IPS-NIHi11 (cell line): Measurements from ENCODE around the gene EPO.
"Not testable (repeated sequence)": the region's sequence is repeated elsewhere in the genome, so short reads cannot be mapped to it uniquely, and the experiment has no call there.

Experiments
- DNase-seq: peaks from one replicate; pipeline ENCODE4 v3.0.0; 2012; ENCODE audit warnings: mixed read lengths, low spot score

The EPO gene

DNA sequence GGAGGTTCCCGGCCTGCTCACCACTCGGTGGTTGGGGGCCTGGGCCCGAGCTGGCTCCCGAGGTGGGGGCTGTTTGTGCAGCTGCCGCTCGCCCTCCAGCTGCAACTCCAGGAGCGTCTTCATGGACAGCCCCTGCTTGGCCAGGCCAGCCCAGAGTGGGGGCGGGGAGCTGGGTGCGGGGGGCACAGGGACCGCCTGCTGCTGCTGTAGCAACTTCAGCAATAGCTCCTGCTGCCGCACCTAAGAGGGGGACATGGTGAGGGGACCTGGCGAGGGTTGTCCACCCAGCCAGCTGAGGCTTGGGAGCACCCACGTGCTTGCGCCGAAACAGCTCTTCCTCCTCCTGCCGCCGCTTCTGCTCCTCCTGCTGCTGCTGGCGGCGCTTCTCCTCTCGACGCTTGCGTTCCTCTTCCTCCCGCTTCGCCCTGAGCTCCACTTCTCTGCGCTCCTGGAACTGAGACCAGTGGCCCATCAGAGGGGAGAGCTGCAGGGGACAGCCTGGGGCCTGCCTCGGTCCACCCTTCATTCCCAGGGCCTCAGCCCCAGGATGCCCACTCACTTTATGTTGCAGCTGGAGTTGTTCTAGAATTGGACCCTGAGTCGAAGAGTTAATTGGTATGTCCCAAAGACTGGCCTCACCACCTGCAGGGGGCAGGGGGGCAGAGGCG, 37.1 kb upstream of the EPO start:
- DNase-seq, result peak; percentile 15

DNA sequence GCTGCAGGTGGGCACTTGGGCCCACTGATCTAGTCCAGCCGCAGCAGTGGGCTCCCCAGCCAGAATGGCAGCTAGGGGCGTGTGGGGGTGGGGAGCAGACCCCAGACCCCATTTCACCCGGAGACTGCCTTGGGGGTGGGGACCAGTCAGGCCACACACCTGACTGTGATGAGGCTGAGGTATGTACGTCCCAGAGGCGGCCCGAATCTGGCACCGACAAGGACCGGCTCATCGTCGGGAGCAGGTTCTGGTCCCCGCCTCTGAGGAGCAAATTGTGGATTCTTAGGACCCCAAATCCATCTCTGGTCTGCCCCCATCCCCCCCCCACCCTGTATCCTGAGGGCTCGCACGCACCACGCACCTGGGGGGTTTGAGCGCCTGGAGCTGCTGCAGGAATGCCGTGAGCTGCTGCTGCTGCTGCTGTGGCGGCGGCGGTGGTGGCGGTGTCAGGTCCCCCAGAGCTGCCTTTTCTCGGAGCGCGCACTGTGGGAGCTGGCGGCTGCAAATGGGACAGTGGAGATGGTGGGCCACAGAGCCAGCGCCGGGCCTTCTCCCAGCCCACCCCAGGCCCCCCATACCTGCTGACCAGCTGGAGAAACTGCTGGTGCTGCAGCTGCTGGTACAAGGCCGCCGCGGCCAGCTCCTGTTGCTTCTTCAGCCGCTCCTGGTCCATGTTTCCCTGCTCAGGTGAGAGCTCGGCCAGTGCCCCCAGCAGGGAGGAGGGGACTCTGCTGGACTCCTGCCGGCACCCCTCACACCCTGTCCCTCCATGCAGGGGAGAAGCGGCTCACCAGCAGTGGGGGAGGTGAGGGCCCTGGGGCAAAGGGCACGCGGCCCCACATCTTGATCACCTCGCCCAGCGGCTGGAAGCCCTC, 36.4 kb upstream of the EPO start:
- DNase-seq, result peak; percentile 11

DNA sequence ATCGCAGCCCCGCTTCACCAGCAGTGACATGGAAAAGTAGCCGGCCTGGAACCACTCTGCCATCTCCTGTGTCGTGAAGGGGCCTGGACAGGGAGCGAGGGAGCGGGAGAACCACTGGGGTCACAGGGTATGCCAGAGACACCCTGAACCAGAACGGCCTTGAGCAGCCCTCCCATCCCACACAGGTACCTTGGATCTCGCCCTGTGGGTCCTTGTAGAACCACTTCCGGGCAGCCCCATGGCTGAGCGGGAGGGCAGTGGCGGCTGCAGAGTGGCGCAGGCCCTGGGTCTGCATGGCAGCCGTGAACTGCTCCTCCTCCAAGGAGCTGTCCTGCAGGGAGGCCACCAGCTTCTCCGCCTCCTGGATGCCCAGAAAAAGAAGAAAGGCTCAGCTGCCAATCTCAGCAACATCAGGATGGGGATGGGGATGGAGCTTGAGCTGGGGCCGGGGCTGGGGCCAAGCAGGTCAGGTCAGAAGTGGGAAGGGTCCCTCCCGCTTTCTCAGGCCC, 35.7 kb upstream of the EPO start:
- DNase-seq, result peak; percentile 8

DNA sequence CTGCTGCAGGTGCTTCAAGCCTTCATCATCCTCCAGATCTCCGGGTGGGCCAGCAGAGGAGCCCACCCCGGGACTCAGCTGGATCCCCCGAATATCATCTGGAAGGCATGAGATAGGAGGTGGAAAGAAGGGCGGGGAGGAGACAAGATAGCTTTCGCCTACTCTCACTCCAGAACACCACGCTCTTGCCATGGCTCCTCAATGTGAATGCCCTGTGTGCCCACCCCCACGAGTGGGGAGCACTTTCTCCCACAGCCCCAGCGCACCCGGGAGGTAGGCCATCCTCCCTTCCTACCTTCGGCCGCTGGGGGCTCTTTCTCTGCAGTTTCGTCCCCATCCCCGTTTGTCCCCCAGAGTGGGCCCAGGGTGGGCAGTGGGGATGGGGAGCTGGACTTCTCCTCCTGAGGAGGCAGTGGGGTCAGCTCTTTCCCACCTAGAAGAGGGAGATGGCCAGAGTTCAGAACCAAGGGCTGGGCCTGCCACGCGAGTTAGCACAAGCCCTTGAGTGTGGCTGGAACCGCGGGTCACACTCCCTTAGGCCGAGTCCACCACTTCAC, 35.1 kb upstream of the EPO start:
- DNase-seq, result peak; percentile 7

DNA sequence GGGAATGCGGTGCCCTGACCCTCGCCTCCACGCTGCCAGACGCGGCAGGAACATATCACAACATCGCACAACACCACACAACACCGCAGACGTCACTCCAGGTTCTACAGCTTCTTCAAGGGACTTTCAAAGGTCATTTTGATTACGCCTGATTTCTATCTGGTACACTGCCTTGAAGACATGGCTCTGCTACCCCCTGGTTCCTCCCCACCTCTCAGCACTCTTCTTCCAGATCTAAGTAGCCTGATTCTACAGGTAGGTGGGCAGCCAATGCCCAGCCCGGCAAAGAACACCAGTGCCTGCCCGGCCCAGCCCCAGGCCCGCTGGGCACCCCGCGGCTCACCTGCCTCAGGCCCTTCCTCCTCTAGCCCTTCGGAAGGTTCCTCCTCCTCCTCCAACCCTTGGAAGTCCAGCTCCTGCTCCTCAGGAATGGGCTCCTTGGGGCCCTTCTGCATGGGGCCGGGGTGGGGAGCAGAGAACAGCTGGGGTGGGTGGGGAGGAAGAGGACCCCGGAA, 34.6 kb upstream of the EPO start:
- DNase-seq, result no peak

DNA sequence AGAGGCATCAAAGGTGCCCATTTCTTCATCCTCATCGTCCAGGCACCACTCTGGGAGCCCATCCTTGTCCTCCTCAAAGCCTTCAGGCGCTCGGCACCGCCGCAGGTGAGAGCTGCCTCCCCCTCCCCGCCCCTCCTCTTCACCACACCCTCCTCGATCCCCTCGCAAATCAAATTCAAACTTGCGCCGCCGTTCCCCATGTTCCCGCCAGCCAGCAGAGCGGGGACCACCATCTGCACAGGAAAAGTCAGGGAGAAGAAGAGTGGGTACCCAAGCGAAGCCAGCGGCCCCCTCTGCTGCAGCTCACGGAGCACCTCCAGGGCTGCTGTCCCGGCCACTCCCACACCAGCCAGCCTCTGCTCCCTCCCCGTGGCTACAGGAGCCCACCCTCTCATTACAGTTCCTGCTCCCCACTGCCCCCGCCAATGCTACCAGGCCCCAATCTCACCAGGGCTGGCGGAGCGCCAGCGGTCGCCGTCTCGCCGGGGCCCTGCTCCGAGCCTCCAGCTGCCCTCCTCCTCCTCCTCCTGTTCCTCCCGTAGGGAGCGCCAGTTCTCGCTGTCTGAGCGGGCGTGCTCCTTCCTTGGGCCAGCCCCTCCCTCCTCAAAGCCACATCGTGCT, 34.0 kb upstream of the EPO start:
- DNase-seq, result peak; percentile 10

DNA sequence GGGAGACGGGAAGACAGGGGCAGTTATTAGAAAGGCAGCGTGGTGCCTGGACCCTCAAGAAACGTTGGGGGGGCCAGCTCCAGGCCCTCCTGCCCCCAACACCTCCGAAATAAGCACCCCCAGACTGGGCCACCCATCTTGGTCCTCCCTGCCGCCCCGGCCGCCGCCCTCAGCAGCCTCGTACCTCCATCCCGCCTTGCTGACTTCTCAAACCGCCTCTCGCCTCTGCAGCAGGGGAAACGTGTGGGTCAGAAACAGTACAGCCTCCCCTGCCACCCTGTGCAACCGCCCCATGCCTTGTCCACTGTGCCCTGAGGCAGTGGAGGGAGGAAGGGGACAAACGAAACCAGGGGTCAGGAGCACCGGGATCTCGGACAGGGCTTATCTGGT, 33.5 kb upstream of the EPO start:
- no peak for DNase-seq

DNA sequence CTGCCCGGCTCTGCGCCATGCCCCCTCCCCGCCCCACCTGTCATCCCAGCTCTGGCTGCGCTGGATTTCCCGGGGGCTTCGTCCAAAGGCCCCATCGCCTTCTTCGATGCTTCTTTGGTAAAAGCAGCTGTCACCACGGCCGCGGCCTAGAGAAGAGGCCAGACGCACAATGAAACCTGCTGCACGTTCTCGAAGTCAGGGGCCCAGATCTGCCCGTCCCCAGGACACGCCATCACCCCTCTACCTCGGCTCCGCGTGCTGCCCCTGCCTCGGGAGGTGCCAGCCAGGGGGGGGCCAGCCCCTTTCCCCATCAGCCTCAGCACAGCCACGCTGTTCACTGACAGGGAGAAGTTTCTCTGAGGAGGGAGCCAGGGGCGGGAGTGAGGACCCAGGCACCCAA, 33.0 kb upstream of the EPO start:
- no peak for DNase-seq

DNA sequence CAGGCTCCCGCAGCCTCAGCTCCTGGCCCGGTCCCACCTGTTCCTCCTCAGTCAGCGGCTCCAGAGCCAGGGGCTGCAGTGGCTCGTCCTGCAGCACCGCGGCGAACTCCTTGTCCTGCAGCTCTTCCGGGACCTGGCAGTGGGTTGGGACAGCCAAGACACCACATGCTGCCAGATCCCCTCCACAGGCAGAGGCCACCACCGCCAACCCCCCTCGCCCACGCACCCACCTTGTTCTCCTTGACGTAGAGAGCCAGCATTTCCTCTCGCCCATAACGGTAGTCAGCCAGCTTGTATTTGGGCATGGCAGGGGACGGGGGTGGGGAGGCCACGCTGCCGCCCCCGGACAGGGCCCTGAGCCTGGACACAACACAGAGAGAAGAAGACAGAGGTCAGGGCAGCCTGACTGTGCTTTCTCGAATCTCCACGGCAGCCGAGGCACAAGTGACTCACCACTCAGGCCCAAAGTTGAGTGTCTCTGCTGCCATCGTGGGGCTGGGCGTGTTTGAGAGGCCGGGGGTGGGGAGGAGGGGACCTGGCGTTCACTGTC, 32.4 kb upstream of the EPO start:
- no peak for DNase-seq

DNA sequence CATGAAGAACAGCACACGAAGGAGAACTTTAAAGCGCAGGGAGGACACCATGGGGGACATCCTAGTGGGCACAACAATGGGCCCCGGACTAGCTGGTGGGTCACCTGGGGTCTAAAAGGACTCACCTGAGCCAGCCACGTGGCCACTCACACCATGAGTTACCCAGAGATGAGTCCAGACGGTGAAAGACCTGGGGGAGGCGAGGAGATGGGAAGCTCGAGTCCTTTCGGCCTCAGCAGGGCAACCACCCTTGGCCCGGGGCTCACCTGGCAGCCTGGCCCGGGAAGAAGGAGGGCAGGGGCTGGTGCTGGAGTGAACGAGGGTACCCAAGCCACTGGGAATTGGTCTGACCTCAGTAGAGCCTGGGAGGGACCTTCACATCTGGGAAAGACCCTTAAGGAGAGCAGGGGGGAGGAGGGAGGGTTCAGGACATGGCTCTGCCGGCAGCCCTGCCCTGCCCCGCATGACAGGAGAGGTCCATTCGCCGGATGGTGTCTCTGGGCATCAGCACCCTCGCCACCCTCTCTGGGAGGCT, 31.9 kb upstream of the EPO start:
- no peak for DNase-seq

DNA sequence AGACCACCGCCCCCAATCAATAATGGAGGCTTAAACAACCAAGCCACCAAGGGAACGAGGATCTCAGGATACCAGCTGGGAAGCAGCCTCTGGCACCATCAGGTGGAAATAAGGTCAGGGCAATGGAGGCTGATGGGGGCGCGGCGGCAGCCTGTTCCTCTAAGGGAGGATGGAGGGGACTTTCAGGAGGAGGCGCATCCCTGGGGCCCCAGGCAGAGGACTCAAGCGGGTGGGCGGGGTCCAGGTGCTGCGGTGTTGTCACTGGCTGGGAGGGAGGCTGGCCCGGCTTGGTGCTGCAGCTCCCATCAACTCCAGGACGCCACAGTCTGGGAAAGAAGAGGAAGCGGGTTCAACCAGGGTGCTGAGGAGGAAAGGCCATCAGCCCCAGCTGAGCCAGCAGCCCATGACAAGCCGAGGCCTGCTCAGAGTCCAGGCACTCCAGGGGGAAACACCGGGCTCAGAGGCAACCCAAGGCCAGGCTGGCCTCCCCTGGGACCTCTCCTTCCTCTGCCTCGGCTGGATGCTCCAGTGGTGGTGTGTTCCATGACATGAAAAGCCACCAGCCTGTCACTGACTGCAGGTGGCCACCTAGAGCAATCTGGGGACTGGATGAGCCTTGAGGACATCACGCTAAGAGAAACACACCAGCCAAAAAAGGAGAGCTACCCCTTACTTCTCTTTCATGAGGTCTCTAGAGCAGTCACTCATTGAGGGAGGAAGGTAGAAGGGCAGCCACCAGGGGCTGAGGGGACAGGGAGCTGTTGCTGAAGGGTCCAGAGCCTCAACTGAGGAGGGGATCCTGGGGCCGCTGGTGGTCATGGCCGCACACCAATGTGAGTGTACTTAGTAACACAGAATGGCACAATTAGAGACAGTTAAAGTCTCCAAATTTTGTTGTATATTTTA, 30.8 kb upstream of the EPO start:
- DNase-seq, result peak; percentile 22

DNA sequence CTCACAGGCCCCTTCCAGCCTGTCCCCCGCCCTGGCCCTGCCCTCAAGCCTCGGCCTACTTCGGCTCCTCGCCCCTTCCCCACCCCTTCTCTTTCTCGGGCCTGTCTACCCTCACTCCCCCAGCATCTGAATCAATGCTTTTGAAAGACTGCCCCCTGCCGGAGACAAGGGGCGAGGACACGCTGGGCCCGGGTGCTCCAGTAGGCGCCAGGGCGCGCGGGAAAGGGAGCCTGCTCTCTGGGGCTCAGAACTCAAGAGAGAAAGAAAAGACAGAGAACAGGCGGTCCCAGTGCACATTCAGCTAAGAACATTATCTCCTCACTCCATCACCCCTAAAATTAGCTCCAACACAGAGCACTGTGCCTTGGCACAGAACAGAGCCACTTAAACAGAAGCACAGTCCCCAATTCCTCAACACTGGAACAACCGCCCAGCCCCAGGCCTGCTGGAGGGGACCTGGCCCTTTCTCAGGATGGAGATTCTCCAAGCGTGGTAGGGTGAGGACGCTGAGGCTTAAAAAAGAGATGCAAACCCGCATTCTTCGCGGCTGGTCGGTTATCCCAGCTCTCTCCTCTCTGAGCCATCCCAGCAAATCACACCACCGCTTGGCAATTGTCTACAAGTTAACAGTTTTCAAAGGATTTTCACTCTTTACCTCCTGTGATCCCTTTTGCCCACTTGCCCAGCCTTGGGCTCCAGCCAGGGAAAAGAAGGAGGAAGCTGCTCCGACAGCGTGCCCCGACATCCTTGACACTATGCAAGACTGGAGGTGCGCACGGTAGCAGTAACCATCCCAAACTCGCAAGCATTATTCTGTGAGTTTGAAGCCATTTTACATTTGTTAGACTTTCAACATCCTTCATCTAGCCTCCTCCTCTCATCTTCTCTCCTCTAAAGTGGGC, 28.3 kb upstream of the EPO start:
- DNase-seq, result peak; percentile 91

DNA sequence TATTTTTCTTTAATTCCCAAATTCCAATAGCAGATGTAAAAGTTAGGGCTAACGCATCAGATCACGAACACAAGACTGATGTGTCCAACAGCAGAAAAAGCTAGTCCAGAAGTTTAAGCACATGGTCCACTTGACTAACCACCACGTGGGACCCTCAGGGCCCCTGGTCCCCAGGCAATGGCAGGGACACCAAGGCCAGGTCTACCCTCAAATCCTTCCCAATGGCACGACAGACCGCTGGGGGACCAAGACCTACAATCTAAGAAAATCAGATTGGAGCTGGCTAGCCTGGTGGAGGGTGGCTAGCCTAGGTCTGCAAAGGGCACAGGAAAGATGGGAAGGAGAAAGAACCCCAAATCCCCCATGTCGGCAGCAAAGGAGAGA, 27.7 kb upstream of the EPO start:
- no peak for DNase-seq

DNA sequence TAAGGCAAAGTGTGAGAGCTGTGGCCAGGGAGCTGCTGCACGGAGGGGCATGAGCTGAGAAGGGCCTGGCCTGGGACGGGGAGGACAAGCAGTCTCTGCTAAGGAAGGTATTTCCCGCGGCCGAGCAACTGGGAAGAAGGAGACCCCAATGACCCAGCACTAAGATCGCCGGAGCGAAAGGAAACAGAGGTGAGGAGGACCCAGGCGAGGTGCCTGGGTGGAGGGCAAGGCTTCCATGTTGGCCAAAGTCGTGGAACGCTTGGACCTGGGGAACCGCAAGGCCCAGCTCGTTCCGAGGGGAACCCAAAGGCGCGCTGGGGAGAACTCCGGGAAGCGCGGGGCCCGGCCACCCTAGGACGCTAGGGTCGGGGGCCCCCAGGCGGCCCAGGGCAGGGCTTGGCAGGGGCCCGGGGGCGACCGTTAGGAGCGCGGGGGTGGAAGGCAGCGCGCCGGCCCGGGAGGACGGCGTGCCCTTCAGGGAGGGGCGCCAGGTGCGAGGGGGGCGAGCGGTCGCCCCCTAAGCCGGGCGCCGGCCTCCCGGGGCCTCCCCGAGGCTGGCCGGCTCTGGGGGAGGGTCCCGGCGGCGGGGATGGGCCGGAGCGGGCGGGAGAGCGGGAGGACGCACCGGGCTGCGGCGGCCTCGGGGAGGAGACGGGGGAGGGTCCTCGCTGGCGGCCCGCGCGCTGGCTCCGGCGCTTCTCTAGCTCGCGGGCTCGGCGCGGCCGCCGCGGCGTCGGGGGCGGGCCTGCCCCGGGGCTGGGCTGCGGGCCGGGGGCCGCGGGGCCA, 26.8 kb upstream of the EPO start:
- DNase-seq, result peak; percentile 66

DNA sequence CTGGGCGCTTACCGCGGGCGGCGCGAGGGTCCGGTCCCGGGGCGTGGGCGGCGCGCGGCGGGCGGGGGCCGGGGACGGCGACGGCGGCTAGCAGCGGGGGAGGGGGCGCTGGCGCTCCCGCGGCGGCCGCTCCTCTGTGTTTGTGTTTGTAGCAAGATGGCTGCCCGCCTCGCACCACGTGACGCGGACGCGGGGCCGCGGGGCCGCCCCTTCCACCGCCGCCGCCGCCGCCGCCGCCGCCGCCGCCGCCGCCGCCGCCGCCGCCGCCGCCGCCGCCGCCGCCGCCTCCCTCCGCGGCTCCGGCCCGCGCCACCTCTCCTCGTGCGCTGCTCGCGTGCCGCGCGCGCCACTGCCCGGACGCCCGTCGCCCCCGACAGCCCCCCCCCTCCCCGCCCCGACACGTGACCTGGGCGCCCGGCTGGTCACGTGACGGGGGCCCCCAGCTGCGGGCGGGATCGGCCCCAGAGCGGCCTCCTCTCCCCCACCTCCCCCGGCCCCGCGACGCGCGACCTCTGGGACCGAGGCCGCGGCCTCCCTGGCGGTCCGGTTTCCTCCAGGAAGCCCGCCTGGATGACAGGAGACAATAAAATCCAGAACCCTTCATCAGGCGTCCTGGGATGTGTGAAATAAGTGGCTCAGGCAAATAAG, 26.0 kb upstream of the EPO start, which contains the start of gene GIGYF1:
Gene GIGYF1 (minus strand): TSS at position 153 of the 648 bp plus-strand sequence. CDS start 6,012 bp downstream, outside the sequence.
- DNase-seq, result peak; percentile 91

DNA sequence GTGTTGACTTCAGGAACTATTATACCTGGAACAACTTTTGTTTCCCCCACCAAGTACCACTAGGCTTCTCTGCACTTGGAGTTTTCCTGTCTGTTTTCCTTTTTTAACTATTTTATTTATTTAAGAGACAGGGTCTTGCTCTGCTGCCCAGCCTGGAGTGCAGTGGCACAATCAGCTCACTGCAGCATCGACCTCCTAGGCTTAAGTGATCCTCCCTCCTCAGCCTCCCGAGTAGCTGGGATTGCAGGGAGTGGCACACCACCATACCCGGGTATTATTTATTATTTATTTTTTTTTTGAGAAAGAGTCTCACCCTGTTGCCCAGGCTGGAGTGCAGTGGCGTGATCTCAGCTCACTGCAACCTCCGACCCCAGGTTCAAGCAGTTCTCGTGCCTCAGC, 24.1 kb upstream of the EPO start:
- DNase-seq, result no peak

DNA sequence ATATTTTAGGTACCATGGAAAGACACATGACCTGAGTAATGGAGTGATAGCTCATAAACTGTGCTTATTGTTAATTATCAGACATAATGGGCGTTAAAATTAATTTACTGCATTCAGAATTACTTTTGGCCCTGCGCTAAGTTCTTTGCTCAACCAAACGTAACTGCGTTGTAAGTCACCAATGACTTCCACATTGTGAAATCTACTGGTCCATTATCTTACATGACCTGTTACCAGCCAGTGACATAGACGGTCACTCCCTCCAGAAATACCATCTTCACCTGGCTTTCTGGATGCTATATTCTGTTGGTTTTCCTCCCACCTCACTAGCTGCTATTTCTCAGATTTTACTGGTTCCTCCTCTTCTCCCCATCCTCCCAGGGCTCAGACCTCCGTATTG, 21.2 kb upstream of the EPO start:
- DNase-seq, result no peak

DNA sequence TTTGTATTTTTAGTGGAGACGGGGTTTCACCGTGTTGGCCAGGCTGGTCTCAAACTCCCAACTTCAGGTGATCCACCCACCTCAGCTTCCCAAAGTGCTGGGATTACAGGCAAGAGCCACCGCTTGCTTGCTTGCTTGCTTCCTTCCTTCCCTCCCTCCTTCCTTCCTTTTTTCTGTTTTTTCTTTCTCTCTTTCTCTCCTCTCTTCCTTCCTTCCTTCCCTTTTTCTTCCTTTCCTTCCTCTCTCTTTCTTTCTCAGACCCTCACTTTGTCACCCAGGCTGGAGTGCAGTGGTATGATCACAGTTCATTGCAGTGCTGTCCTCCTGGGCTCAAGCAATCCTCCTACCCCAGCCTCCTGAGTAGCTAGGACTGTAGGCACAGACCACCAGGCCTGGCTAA, 19.2 kb upstream of the EPO start:
- DNase-seq, result not testable (repeated sequence)
